Astrocyte (in vitro differentiated cells and primary cell): ENCODE data around the gene PCK1.

Experiments
- EZH2 ChIP-seq: IDR thresholded peaks from 2 replicates; pipeline ENCODE4 v1.6.1; 2012; ENCODE audit warnings: mild to moderate bottlenecking, low read length, inconsistent platforms; ENCODE audit not compliant: insufficient read depth
- TF ChIP-seq, protein P1 (sequence below): IDR thresholded peaks from 2 replicates; pipeline ENCODE4 v1.5.1; 2011; ENCODE audit warnings: low read depth, mild to moderate bottlenecking, inconsistent platforms, low read length, moderate library complexity; ENCODE audit not compliant: insufficient read depth

GRCh38 chr20:57589123-57589727 lies 28.3 kb downstream of the PCK1 start:
- TF ChIP-seq, protein P1, sequence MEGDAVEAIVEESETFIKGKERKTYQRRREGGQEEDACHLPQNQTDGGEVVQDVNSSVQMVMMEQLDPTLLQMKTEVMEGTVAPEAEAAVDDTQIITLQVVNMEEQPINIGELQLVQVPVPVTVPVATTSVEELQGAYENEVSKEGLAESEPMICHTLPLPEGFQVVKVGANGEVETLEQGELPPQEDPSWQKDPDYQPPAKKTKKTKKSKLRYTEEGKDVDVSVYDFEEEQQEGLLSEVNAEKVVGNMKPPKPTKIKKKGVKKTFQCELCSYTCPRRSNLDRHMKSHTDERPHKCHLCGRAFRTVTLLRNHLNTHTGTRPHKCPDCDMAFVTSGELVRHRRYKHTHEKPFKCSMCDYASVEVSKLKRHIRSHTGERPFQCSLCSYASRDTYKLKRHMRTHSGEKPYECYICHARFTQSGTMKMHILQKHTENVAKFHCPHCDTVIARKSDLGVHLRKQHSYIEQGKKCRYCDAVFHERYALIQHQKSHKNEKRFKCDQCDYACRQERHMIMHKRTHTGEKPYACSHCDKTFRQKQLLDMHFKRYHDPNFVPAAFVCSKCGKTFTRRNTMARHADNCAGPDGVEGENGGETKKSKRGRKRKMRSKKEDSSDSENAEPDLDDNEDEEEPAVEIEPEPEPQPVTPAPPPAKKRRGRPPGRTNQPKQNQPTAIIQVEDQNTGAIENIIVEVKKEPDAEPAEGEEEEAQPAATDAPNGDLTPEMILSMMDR = no peak
- TF ChIP-seq EZH2 = no peak
